GM21423 (cell line): ENCODE results near the gene GRB7.
"Not testable (repeated sequence)": the region's sequence is repeated elsewhere in the genome, so short reads cannot be mapped to it uniquely, and the experiment has no call there.

Experiments used
- ATAC-seq: cut with Tn5 transposase; IDR thresholded peaks from one replicate; pipeline ENCODE4 v1.9.1; 2021; ENCODE audit warnings: mild to moderate bottlenecking, moderate library complexity; ENCODE audit not compliant: unreplicated experiment

The GRB7 gene

GRCh38 chr17:39737760-39738567, at the start of gene GRB7:
Gene GRB7, plus strand, starts transcription at chr17:39737938. Its CDS starts 4,364 bp downstream, at chr17:39742302.
- no peak for ATAC-seq

GRCh38 chr17:39688475-39688835, 49.3 kb upstream of the GRB7 start:
- no peak for ATAC-seq

GRCh38 chr17:39688945-39689344, 48.8 kb upstream of the GRB7 start:
- no peak for ATAC-seq

GRCh38 chr17:39694593-39694992, 43.1 kb upstream of the GRB7 start:
- ATAC-seq: no peak

- ATAC-seq: no peak
These were observed 42.7 kb upstream of the GRB7 start for GRCh38 chr17:39695089-39695474.

- ATAC-seq: no peak
These were observed 41.0 kb upstream of the GRB7 start for GRCh38 chr17:39696731-39697130.

- no peak for ATAC-seq
These were observed 39.8 kb upstream of the GRB7 start for GRCh38 chr17:39697961-39698360.

- not testable (repeated sequence) for ATAC-seq
These were observed 38.5 kb upstream of the GRB7 start for GRCh38 chr17:39699157-39699817.

- ATAC-seq: no peak
These were observed 38.0 kb upstream of the GRB7 start, which contains the start of gene ERBB2 for GRCh38 chr17:39699818-39700147. Gene ERBB2, plus strand, starts transcription at chr17:39700064. Its CDS starts 175 bp downstream, at chr17:39700239.

GRCh38 chr17:39700148-39700987, 37.4 kb upstream of the GRB7 start:
- no peak for ATAC-seq

GRCh38 chr17:39701012-39701783, 36.5 kb upstream of the GRB7 start:
- no peak for ATAC-seq

GRCh38 chr17:39701784-39702422, 35.8 kb upstream of the GRB7 start:
- no peak for ATAC-seq

GRCh38 chr17:39702901-39703893, 34.5 kb upstream of the GRB7 start:
- no peak for ATAC-seq

- no peak for ATAC-seq
These were observed 33.8 kb upstream of the GRB7 start for GRCh38 chr17:39703913-39704312.

GRCh38 chr17:39704821-39705551, 32.8 kb upstream of the GRB7 start:
- no peak for ATAC-seq

- ATAC-seq: no peak
These were observed 31.9 kb upstream of the GRB7 start for GRCh38 chr17:39705786-39706348.

GRCh38 chr17:39706383-39706782, 31.4 kb upstream of the GRB7 start:
- ATAC-seq: no peak

- no peak for ATAC-seq
These were observed 30.8 kb upstream of the GRB7 start for GRCh38 chr17:39706921-39707337.
